HEK293 (cell line): Measurements from ENCODE around the gene FNDC3A.

ENCODE experiments used
- ATF2 ChIP-seq: fragments of 450-650 bp; formaldehyde crosslinking; IDR thresholded peaks from 2 replicates; pipeline ENCODE4 v1.5.1; 2016; ENCODE audit warnings: missing biosample characterization, missing genetic modification characterization, low read depth
- BCL6B ChIP-seq: fragments of 450-650 bp; formaldehyde crosslinking; IDR thresholded peaks from 2 replicates; pipeline ENCODE4 v1.5.1; 2017; ENCODE audit warnings: missing biosample characterization, missing genetic modification characterization
- EGR2 ChIP-seq: fragments of 450-650 bp; formaldehyde crosslinking; IDR thresholded peaks from 2 replicates; pipeline ENCODE4 v1.5.1; 2016; ENCODE audit warnings: low read depth, missing biosample characterization, missing genetic modification characterization
- MZF1 ChIP-seq: fragments of 450-650 bp; formaldehyde crosslinking; IDR thresholded peaks from 2 replicates; pipeline ENCODE4 v1.5.1; 2017; ENCODE audit warnings: missing biosample characterization, missing genetic modification characterization, borderline replicate concordance
- OVOL3 ChIP-seq: fragments of 450-650 bp; formaldehyde crosslinking; IDR thresholded peaks from 2 replicates; pipeline ENCODE4 v1.5.1; 2016; ENCODE audit warnings: missing biosample characterization, missing genetic modification characterization
- PRDM2 ChIP-seq: fragments of 450-650 bp; formaldehyde crosslinking; IDR thresholded peaks from 2 replicates; pipeline ENCODE4 v1.5.1; 2016; ENCODE audit warnings: missing biosample characterization, missing genetic modification characterization, borderline replicate concordance
- TCF7L2 ChIP-seq: IDR thresholded peaks from 2 replicates; pipeline ENCODE4 v1.6.1; 2011; ENCODE audit warnings: low read depth, mild to moderate bottlenecking, inconsistent platforms, low read length, moderate library complexity, borderline replicate concordance
- ZBTB20 ChIP-seq: fragments of 450-650 bp; formaldehyde crosslinking; IDR thresholded peaks from 2 replicates; pipeline ENCODE4 v1.5.1; 2016; ENCODE audit warnings: missing biosample characterization, missing genetic modification characterization
- ZBTB44 ChIP-seq: fragments of 450-650 bp; IDR thresholded peaks from 2 replicates; pipeline ENCODE4 v1.5.1; 2018; ENCODE audit warnings: missing biosample characterization, mild to moderate bottlenecking, missing genetic modification characterization
- ZNF214 ChIP-seq: fragments of 450-650 bp; formaldehyde crosslinking; IDR thresholded peaks from 2 replicates; pipeline ENCODE4 v1.5.1; 2017; ENCODE audit warnings: missing biosample characterization, mild to moderate bottlenecking, missing genetic modification characterization, borderline replicate concordance
- ZNF24 ChIP-seq: fragments of 450-650 bp; formaldehyde crosslinking; IDR thresholded peaks from 2 replicates; pipeline ENCODE4 v1.5.1; 2016; ENCODE audit warnings: missing biosample characterization, missing genetic modification characterization
- ZNF280C ChIP-seq: fragments of 450-650 bp; formaldehyde crosslinking; IDR thresholded peaks from 2 replicates; pipeline ENCODE4 v1.5.1; 2016; ENCODE audit warnings: missing biosample characterization, missing genetic modification characterization
- ZNF302 ChIP-seq: fragments of 450-650 bp; formaldehyde crosslinking; IDR thresholded peaks from 2 replicates; pipeline ENCODE4 v1.5.1; 2016; ENCODE audit warnings: missing biosample characterization, missing genetic modification characterization, low read depth
- ZNF324 ChIP-seq: fragments of 450-650 bp; formaldehyde crosslinking; IDR thresholded peaks from 2 replicates; pipeline ENCODE4 v1.5.1; 2016; ENCODE audit warnings: missing biosample characterization, missing genetic modification characterization
- ZNF37A ChIP-seq: fragments of 450-650 bp; IDR thresholded peaks from 2 replicates; pipeline ENCODE4 v1.5.1; 2018; ENCODE audit warnings: missing biosample characterization, missing genetic modification characterization
- ZNF404 ChIP-seq: fragments of 450-650 bp; formaldehyde crosslinking; IDR thresholded peaks from 2 replicates; pipeline ENCODE4 v1.5.1; 2017; ENCODE audit warnings: missing biosample characterization, missing genetic modification characterization
- ZNF416 ChIP-seq: fragments of 450-650 bp; formaldehyde crosslinking; IDR thresholded peaks from 2 replicates; pipeline ENCODE4 v1.5.1; 2016; ENCODE audit warnings: missing biosample characterization, missing genetic modification characterization
- ZNF555 ChIP-seq: fragments of 450-650 bp; formaldehyde crosslinking; conservative IDR thresholded peaks from 2 replicates; pipeline ENCODE4 v1.5.1; 2017; ENCODE audit warnings: missing biosample characterization, mild to moderate bottlenecking, missing genetic modification characterization, inconsistent platforms
- ZNF558 ChIP-seq: fragments of 450-650 bp; formaldehyde crosslinking; IDR thresholded peaks from 2 replicates; pipeline ENCODE4 v1.5.1; 2016; ENCODE audit warnings: missing biosample characterization, missing genetic modification characterization
- ZNF580 ChIP-seq: fragments of 450-650 bp; formaldehyde crosslinking; IDR thresholded peaks from 2 replicates; pipeline ENCODE4 v1.5.1; 2016; ENCODE audit warnings: missing biosample characterization, missing genetic modification characterization
- ZNF585B ChIP-seq: fragments of 450-650 bp; formaldehyde crosslinking; IDR thresholded peaks from 2 replicates; pipeline ENCODE4 v1.5.1; 2016; ENCODE audit warnings: missing biosample characterization, missing genetic modification characterization
- ZNF639 ChIP-seq: fragments of 450-650 bp; formaldehyde crosslinking; IDR thresholded peaks from 2 replicates; pipeline ENCODE4 v1.5.1; 2016; ENCODE audit warnings: missing biosample characterization, missing genetic modification characterization

FNDC3A gene

GRCh38 chr13:49247643-49248621 is 272.2 kb downstream of the FNDC3A start, which contains the start of gene CDADC1 (continued):
- TF ChIP-seq ZBTB20 (peak; percentile 31; the same call in 1 of the 2 replicates), ZNF324 (peak; percentile 82), ZBTB44 (tag by site-specific recombination) (no peak), ZNF585B (no peak), ATF2 (peak; percentile 100), BCL6B (tag by site-specific recombination) (no peak), PRDM2 (tag by site-specific recombination) (no peak), ZNF214 (tag by site-specific recombination) (no peak), ZNF37A (no peak), ZNF302 (tag by site-specific recombination) (no peak), ZNF558 (tag by site-specific recombination) (peak; percentile 47; the same call in 1 of the 2 replicates), ZNF416 (tag by site-specific recombination) (no peak), MZF1 (tag by site-specific recombination) (no peak), OVOL3 (tag by site-specific recombination) (peak; percentile 74; the same call in 1 of the 2 replicates), ZNF280C (tag by site-specific recombination) (no peak), TCF7L2 (peak; percentile 33; the same call in 1 of the 2 replicates), ZNF24 (tag by site-specific recombination) (peak; percentile 84), ZNF404 (tag by site-specific recombination) (no peak), EGR2 (peak; percentile 65), ZNF555 (tag by site-specific recombination) (no peak), ZNF580 (no peak), ZNF639 (tag by site-specific recombination) (peak; percentile 58; the same call in 1 of the 2 replicates)
